ENCODE results near the gene BCAP31. TPM values are rescaled to one million over a fixed set of nuclear protein-coding genes. Genes with fewer than 3 reads are reported as not detected.
"Not testable (repeated sequence)": the region's sequence is repeated elsewhere in the genome, so short reads cannot be mapped to it uniquely, and the experiment has no call there.

The BCAP31 gene
- polyA plus RNA-seq, 3 donors, result 151 to 640 (median 216) TPM

- no peak overlapping the region for H3K27ac ChIP-seq (ENCODE audit: low read depth, low read length)
Observed at GRCh38 chrX:153701706-153702105, 22.5 kb downstream of the BCAP31 start.

GRCh38 chrX:153700967-153701366 is 23.2 kb downstream of the BCAP31 start:
- 73 to 98% (median 88%) methylated on average over 3 to 6 of the region's 6 CpGs for WGBS, 3 donors
- H3K27ac ChIP-seq (ENCODE audit: low read depth, low read length), result no peak overlapping the region

More at GRCh38 chrX:153701706-153702105, 22.5 kb downstream of the BCAP31 start:
- WGBS, 3 donors, result 89 to 97% (median 93%) methylated on average over 8 to 12 of the region's 12 CpGs

- 68 to 77% (median 77%) methylated on average over 14 to 15 of the region's 15 CpGs for WGBS, 3 donors
- H3K27ac ChIP-seq (ENCODE audit: low read depth, low read length), result no peak overlapping the region
Observed at GRCh38 chrX:153700376-153700945, 23.7 kb downstream of the BCAP31 start.

DNA sequence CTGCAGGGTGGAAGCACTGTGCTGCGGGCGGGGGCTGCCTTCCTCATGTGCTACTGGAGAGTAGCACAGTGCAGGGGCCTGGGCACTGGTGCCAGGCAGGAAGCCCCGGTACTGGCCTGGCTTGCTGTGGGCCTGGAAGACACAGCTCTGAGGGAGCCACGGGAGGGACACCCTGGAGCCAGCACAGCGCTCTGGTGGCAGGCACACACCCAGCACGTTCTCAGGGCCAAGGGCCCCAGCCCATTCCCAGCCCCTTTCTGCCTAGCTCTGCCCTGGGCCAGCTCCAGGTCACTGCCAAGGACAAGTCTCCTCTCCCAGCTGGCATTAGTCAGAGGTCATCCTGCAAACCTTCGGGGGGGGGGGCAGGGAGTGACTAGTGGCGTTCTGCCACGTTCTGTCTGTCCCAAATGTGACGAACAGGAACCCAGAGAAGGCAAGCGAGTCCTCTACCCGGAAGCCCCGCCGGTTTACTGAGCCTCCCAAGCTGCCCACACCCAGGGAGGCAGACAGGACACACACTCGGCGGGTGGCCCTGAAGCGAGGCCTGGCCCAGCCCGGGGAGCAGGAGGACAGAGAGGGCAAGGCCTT is 24.3 kb downstream of the BCAP31 start:
- H3K27ac ChIP-seq (ENCODE audit: low read depth, low read length), result not testable (repeated sequence)
- WGBS, 3 donors, result 65 to 74% (median 66%) methylated on average over 13 to 18 of the region's 18 CpGs

DNA sequence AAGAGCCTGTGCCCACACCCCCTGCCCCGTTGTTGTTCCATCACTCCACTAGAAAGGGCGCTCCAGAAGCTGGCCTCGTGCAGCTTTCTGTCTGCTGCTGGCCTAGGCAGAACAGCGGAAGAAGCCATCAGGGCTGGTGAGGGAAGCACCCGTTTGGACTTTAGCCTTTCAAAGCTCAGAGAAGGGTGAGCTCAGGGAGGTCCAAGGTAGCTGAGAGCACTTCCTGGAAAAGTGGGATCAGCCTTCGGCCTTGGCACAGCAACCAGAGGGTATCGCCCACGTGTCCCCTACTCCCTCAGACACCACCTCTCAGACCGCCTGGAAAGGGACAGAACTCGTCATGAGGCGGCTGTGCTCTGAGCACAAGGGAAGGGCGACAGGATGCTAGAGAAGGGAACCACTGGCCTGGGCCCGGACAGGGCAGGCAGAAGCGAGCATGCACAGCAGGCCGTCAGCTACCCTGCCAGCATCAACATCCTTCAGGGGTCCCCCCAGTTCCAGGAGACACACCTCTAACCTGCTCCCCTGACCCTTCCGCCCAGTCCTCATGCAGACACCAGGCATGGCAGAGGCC is 24.9 kb downstream of the BCAP31 start:
- not testable (repeated sequence) for H3K27ac ChIP-seq (ENCODE audit: low read depth, low read length)
- 83 to 88% (median 88%) methylated on average over 9 to 16 of the region's 16 CpGs for WGBS, 3 donors

- 86 to 92% (median 90%) methylated on average over 11 to 14 of the region's 16 CpGs for WGBS, 3 donors
- no peak overlapping the region for H3K27ac ChIP-seq (ENCODE audit: low read depth, low read length)
Observed at GRCh38 chrX:153697924-153698865, 26.0 kb downstream of the BCAP31 start.

- WGBS, 3 donors, result 88 to 95% (median 93%) methylated on average over 16 of the region's 16 CpGs
- not testable (repeated sequence) for H3K27ac ChIP-seq (ENCODE audit: low read depth, low read length)
Observed at GRCh38 chrX:153696986-153697722, 27.0 kb downstream of the BCAP31 start.

DNA sequence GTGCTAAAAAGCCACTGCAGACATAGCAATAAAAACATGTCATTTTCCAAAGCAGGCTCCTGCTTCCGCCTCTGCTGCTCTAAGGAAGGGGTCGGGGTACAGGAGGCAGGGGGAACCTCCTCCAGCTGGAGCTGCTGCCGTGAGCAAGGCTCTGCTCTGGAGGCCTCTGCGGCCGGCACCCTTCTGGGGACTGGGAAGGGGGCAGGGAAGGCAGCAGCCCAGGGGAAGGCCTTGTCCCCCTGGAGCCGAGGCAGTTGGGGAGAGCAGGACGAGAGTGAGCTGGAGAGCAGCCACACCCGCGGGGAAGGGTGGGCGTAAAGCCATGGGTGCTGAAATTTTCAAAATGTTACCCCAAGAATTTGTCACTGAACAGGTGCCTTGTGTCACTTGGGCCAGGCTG is 27.6 kb downstream of the BCAP31 start:
- WGBS, 3 donors, result 85 to 91% (median 87%) methylated on average over 7 to 10 of the region's 10 CpGs
- not testable (repeated sequence) for H3K27ac ChIP-seq (ENCODE audit: low read depth, low read length)

DNA sequence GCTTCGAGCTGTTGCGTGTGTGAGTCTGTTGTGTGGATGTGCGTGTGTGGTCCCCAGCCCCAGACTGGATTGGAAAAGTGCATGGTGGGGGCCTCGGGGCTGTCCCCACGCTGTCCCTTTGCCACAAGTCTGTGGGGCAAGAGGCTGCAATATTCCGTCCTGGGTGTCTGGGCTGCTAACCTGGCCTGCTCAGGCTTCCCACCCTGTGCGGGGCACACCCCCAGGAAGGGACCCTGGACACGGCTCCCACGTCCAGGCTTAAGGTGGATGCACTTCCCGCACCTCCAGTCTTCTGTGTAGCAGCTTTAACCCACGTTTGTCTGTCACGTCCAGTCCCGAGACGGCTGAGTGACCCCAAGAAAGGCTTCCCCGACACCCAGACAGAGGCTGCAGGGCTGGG is 28.1 kb downstream of the BCAP31 start:
- WGBS, 3 donors, result 83 to 89% (median 86%) methylated on average over 11 to 15 of the region's 15 CpGs
- H3K27ac ChIP-seq (ENCODE audit: low read depth, low read length), result no peak overlapping the region

DNA sequence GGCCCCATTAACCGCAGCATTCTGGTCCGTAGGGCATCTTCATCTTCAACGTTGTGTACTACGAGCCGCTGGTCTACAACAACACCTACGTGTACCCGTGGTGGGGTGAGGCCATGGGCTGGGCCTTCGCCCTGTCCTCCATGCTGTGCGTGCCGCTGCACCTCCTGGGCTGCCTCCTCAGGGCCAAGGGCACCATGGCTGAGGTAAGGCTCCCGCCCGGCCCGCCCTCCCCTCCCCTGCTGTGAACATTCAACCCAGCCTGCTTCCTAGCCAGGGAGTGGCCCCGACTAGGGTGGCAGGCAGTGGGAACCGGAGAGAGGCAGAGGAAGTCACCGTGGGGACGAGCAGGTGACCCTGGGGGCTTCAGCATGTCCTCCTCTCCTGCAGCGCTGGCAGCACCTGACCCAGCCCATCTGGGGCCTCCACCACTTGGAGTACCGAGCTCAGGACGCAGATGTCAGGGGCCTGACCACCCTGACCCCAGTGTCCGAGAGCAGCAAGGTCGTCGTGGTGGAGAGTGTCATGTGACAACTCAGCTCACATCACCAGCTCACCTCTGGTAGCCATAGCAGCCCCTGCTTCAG is 29.4 kb downstream of the BCAP31 start:
- no peak overlapping the region for H3K27ac ChIP-seq (ENCODE audit: low read depth, low read length)
- 85 to 91% (median 87%) methylated on average over 9 to 22 of the region's 23 CpGs for WGBS, 3 donors

GRCh38 chrX:153694256-153694655 is 29.9 kb downstream of the BCAP31 start:
- H3K27ac ChIP-seq (ENCODE audit: low read depth, low read length), result not testable (repeated sequence)
- WGBS, 3 donors, result 91 to 95% (median 92%) methylated on average over 7 to 16 of the region's 16 CpGs

- H3K27ac ChIP-seq (ENCODE audit: low read depth, low read length), result no peak overlapping the region
- WGBS, 3 donors, result 73 to 85% (median 83%) methylated on average over 13 to 30 of the region's 31 CpGs
Observed at GRCh38 chrX:153693216-153694086, 30.7 kb downstream of the BCAP31 start.

DNA sequence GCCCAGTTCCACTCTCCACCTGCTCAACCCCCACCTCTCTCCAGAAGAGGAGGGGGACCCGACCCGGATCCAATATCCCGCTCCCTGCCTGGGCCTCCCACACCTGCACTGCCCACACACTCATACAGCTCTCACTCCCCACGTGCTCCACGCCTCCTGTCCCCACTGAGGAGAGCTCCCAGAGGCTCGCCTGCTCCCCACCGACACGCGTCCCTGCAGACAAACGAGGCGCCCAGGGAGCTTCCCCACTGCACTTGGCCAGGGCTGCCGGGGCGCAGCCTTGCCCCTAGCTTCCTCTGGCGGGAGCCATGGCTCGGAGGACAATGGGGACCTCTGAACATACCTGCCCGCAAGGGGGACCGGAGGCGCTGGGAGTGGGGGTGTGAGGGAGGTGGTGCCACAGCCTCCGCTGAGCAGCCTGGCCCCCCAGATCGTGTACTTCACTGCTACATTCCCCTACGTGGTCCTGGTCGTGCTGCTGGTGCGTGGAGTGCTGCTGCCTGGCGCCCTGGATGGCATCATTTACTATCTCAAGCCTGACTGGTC is 31.5 kb downstream of the BCAP31 start:
- WGBS, 3 donors, result 49 to 80% (median 65%) methylated on average over 10 to 24 of the region's 24 CpGs
- no peak overlapping the region for H3K27ac ChIP-seq (ENCODE audit: low read depth, low read length)

DNA sequence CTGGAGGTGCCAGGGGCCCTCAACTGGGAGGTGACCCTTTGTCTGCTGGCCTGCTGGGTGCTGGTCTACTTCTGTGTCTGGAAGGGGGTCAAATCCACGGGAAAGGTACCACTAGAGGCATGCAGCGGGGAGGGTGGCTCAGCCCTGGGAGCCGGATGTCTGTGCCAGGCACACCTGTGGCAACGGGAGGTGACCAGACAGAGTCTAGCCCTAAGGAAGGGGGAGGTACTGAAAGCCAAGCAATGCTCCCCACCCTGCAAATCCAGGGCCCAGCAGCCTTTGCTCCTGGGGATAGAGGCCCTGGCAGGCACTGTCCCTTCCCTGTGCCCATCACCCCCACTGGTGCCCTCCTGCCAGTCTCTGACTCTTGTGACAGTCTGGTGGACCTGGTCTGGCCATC is 32.2 kb downstream of the BCAP31 start:
- 60 to 82% (median 73%) methylated on average over 2 to 4 of the region's 4 CpGs for WGBS, 3 donors

DNA sequence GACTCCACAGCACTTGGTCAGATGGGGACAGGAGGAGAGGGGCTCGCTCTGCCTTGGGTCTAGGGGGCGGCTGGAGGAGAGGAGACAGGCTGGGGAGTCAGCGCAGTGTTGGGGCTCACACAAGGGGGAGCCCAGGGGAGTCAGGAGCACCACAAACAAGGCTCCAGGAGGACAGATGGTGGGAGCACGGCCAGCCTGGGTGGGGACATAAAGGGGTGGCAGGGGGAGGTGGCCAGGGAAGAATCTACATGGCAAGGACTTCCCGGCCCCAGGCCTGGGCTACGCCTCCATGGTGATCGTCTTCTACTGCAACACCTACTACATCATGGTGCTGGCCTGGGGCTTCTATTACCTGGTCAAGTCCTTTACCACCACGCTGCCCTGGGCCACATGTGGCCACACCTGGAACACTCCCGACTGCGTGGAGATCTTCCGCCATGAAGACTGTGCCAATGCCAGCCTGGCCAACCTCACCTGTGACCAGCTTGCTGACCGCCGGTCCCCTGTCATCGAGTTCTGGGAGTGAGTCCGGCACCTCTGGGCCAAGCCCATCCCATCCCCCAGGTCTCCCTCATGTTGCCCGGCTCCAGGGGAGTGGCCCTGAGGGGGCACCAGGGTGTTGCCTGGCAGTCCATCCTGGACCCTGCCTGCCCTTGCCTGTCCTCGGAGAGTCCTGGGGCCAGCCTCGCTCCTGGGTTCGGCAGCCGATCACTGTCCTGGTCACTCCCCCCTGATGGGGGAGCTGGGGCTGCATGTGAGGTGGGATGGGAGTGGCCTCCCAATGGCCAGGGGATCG is 33.0 kb downstream of the BCAP31 start:
- H3K27ac ChIP-seq (ENCODE audit: low read depth, low read length), result not testable (repeated sequence)
- WGBS, 3 donors, result 78 to 90% (median 86%) methylated on average over 6 to 21 of the region's 21 CpGs

More for the DNA sequence above, 32.2 kb downstream of the BCAP31 start:
- H3K27ac ChIP-seq (ENCODE audit: low read depth, low read length), result no peak overlapping the region

DNA sequence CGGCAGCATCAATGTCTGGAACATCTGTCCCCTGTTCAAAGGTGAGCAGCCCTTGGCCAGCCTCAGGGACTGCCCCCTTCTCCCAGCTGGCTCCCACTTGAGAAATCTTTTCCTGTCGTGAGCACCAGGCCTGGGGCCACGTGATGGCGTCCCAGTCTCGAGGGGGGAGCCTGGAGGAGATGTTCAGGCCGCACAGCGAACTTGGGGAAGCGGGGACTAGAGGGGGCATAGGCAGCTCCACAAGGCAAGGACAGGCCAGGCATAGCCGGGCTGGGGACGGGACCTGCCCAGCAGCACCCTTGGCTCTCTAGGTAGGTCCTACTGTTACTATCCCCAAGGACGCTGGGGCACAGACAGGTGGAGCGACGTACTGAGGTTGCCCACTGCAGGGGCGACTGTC is 33.7 kb downstream of the BCAP31 start:
- H3K27ac ChIP-seq (ENCODE audit: low read depth, low read length), result no peak overlapping the region
- WGBS, 3 donors, result 83 to 97% (median 83%) methylated on average over 4 to 14 of the region's 14 CpGs
